NCI-H1417 treated with DMSO at 0.1 percent for 48 hours (cell line): ENCODE results near the gene ALKBH5.
"Not testable (repeated sequence)": the region's sequence is repeated elsewhere in the genome, so short reads cannot be mapped to it uniquely, and the experiment has no call there.

Experiments used
- DNase-seq: peaks from one replicate; lab custom pipeline; 2025; lab: John Stamatoyannopoulos, UW

ALKBH5 gene

GRCh38 chr17:18185832-18186626 is 2.4 kb downstream of the ALKBH5 start:
- DNase-seq: no peak

DNA sequence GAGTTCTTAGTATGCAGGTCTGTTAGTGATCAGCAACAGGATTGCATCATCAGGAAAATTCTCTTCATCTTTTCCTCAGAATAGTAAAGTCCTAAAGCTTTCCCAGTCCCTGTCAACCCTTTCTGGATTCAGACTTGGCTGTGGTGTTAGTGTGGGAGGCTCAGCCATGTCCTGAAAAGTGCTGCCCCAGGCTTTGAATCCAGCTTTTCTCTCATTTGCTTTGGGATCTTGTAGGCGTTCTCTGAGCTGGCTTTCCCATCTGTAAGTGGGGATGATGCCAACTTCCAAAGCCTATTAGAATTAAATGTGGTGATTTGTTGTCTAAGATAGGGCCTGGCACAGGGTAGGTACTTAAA is 3.0 kb downstream of the ALKBH5 start:
- DNase-seq: no peak

- DNase-seq: no peak
Observed at GRCh38 chr17:18187226-18187625, 3.6 kb downstream of the ALKBH5 start.

GRCh38 chr17:18187821-18188761 is 4.5 kb downstream of the ALKBH5 start:
- DNase-seq: no peak

DNA sequence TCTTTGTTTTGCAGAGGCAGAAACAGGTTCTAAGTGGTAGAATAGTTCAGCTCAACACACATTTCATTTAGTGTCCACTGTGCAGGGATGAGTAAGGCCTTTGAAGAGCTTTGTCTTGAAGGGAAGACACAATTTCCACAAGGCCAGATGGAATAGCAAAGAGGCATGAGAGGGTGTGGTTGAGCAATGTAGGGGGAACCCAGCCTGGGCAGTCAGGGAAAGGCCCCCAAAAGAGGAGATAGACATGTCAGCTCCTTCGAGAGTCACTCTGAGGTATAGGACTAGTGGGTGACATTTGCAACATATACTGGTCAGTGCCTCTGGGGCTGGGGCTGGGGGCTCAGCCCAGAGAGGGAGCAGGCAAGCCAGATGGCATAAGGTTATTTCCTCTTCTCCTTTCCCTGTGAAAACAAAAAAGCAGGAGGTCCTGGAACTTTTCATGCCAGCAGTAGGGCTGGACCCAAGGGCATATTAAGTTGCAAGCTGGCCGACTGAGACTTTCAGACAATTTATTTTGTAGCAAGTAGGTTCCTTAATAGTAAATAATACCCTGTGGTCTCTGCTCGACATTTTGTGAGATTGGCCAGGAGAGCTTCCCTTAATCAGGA is 7.1 kb downstream of the ALKBH5 start:
- no peak for DNase-seq

GRCh38 chr17:18191236-18191667 is 7.6 kb downstream of the ALKBH5 start:
- DNase-seq: no peak

DNA sequence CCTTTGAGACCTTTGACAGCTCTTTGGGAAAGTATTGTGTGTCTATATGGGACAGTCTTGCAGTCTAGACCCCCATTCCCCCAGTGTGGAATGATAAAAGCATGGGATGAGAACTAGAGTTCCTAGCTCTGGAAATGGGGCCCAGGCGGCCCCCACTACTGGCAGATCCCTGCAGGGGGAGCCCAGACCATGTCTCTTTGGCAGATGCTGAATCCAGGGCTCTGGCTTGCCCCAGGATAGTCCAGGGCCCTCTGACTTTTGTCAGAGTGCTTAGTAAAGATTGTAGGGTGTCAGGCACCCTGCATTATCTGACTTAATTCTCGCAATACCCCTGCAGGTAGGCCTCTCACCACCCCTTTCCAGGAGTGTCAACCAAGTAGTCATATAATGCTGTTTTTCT is 8.3 kb downstream of the ALKBH5 start:
- DNase-seq: no peak

GRCh38 chr17:18194394-18194793 is 10.8 kb downstream of the ALKBH5 start:
- no peak for DNase-seq

- no peak for DNase-seq
Observed at GRCh38 chr17:18194804-18195203, 11.2 kb downstream of the ALKBH5 start.

DNA sequence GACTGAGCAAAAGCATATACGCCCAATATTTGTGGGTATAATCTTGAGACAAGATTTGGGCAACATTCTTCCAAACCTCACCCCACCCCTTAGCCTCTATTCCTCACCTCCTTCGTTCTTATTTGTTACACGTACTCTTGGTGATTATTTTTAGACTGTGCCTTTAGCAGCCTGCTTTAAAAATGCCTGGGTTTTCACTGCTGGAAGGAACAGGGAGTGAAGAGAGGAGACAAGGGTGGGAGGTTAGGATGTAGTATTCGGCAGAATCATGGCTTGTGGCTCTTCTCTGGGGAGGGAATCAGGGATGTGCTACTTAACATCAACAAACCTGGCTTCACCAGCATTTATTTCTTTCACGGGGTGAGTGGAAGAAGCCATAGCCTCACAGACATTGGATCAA is 11.6 kb downstream of the ALKBH5 start:
- no peak for DNase-seq

DNA sequence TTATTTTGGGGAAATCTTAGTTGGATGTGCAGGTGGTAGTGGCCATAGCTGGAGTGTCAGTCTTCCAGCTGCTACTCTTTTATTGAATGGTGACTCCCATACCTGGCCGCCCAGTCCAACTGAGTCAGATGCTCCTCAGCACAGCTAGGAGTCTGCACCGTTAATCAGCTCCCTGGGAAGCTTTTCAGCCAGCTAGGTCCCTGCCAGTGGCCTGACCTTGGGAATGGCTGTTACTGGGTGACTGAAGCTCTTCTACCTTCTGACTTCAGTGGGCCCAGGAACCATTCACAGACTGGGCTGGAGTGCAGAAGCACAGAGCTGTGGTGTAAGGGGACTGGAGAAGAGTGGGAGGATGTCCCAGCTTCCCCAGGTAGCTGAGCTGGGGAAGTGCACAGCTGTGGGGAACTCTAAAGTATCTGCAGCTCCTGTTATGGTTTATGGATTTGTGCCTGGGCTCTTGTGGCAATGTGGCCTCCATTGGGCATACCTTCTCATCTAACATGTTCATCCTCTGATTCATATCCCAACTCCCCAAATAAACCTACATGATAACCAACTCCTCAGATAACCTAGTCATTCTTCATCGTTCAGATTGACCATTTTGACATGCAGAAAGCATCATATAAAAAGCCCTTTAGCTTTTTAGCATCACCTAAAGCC is 14.0 kb downstream of the ALKBH5 start:
- DNase-seq: no peak

DNA sequence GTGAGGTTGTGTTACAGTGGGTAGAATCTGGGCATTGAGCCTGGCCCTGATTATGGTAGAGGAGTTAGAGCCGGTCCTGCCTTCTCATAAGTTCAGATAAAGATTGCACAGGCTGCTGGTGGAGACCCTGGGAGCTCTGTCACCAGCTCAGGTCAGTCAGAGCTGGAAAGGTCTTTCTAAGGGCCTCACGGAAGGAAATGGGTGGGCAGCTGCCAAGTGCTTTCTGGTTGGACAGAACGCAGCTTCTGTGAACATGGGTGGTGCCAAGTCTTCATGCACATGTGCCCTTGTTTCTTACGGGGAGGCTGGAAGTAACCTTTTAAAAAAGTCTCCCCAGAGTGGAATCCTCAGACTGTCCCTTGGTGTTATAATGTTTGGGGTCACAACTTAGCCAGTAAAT is 14.9 kb downstream of the ALKBH5 start:
- DNase-seq: no peak

DNA sequence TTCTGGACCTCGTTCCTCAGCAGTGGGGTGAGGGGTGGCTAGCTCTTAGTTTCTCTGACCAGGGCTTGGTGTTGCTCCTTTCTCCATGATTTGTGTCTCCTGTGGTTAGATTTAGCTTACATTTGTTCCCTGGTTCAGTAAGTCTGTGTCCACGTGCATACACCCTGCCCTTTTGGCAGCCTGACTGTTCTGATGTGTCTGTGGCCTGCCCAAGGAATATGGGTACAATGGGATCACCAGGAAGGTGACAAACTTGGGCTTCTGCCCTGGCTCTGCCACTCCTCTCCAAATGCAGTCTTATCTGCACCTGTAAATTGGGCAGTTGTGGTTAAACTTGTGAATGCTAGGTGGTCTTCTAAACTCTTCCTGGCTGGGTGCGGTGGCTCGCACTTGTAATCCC is 17.5 kb downstream of the ALKBH5 start:
- no peak for DNase-seq

DNA sequence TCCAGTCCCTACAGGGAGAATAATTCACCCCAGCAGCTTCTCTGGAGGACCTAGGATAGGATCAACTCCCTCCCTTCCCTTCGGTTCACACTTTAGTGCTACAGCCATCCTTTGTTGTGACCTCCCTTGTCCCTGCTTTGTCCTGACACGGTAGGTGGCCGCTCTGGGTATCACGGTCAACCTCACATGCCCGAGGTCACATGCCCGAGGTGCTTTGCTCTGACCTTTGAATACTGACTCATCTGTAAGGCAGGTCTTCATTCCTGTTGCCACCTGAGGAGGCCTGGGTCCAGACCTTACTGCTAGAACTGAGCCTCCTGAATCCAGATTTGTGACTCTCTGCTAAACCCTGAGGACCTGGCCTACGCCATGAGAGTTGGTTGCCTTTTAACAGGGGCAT is 19.7 kb downstream of the ALKBH5 start:
- DNase-seq: no peak

DNA sequence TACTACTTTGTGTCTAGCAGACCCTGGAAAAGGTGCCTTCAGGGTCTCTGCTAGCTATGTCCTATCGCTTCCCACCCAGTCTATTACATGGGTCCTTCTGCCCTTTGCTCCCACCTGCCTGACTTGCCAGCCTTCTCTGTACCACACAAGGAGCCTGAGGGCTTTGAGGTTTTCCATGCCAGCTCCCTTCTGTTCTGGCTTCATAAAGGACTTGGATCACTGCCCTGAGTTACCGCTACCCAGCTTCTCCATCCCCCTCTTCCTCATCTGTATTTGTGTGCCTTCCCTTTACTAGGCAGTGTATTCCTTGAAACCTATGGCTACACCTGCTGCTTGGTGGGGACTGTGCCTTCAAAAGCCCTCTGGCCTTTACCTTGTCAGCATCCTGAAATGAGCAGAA is 22.2 kb downstream of the ALKBH5 start:
- DNase-seq: no peak

DNA sequence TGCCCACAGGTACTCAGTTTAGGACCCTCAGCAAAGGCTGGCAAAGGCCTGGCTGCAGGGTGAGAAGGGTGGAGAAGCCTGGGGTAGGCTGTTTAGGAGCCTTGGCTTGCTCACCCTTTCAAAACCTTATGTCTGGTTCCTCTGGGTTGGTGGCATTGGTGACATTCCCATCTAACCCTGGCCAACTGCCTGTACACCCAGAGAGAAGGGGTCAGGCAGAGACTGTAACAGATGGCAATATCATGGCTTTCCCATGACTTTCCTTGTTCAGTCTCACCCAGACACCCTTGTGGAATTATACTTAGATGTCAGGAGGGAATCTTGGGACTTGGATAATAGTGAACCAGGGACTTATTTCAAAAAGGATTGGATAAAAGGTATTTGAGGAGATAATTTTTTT is 23.3 kb downstream of the ALKBH5 start:
- no peak for DNase-seq

- no peak for DNase-seq
Observed at GRCh38 chr17:18208092-18208491, 24.5 kb downstream of the ALKBH5 start.

DNA sequence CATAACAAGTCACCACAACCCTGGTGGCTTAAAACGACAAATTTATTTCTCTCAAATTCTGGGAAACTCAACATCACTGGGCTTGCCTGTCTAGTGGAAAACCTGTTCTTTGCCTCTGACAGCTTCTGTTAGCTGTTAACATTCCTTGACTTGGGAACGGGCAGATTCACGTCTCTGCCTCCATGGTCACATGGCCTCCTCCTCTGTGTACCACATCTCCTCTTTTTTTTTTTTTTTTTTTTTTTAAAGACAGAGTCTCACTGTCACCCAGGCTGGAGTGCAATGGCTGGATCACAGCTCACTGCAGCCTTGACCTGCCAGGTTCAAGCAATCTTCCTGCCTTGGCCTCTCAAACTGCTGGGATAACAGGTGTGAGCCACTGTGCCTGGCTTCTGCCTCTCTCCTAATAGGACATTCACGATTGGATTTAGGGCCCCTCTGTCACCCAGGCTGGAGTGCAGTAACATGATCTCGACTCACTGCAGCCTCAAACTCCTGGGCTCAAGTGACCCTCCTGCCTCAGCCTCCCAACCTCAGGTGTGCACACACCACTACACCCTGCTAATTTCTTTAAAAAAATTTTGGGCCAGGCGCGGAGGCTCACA is 30.1 kb downstream of the ALKBH5 start:
- DNase-seq: no peak

- not testable (repeated sequence) for DNase-seq
Observed at GRCh38 chr17:18216906-18217305, 33.3 kb downstream of the ALKBH5 start.

GRCh38 chr17:18217412-18218015 is 33.9 kb downstream of the ALKBH5 start:
- no peak for DNase-seq

- no peak for DNase-seq
Observed at GRCh38 chr17:18218756-18219415, 35.3 kb downstream of the ALKBH5 start.
